ENCODE data around the gene ARHGEF3. TPM values are rescaled to one million over a fixed set of nuclear protein-coding genes. Genes with fewer than 3 reads are reported as not detected.

Gene ARHGEF3
- total RNA-seq, 3 donors from 2014 or later (not counting 1 experiment from before 2014, with no cell fraction given) = 112 to 211 (median 135) TPM

- intact Hi-C loops (cut with micrococcal nuclease) = loop anchor here (10.0 kb wide), 1 partner anchor 886 kb away; no protein-coding TSS in a partner anchor
Observed at GRCh38 chr3:56788521-56788920, 13.2 kb downstream of the ARHGEF3 start.

GRCh38 chr3:56787784-56788256 lies 13.9 kb downstream of the ARHGEF3 start:
- peaks cover 95 to 98% of the 10 kb centered on the region in 2 donors for H3K4me1 Mint-ChIP-seq

More at GRCh38 chr3:56788521-56788920, 13.2 kb downstream of the ARHGEF3 start:
- Histone ChIP-seq H3K4me1 (ENCODE audit: control insufficient read depth, insufficient read depth, low read length) (peaks cover 90% of the 10 kb centered on the region), H3K36me3 (ENCODE audit: control insufficient read depth, insufficient read depth, low read length) (peaks cover 5% of the 10 kb centered on the region), H3K27me3 (ENCODE audit: control insufficient read depth, insufficient read depth, low read length) (no peaks in the 10 kb centered on the region), H3K27ac (ENCODE audit: low read length) (peak overlapping the region; percentile 86), H3K9me3 (ENCODE audit: control insufficient read depth, insufficient read depth, low read length) (no peaks in the 10 kb centered on the region), H3K4me3 (ENCODE audit: low read length) (no peak overlapping the region)
- H3K9me3 Mint-ChIP-seq = no peaks in the 10 kb centered on the region
- H3K4me3 Mint-ChIP-seq = peak overlapping the region; percentile 86
- no peak for ATAC-seq
- H3K4me1 Mint-ChIP-seq = peaks cover 88 to 91% of the 10 kb centered on the region in 2 donors
- peak overlapping the region; percentile 85 to 92 for H3K27ac Mint-ChIP-seq
- no peaks in the 10 kb centered on the region for H3K27me3 Mint-ChIP-seq (ENCODE audit: low read depth in 2 of 2)
- WGBS (ENCODE audit: insufficient coverage) = 39% methylated on average over 2 of the region's 2 CpGs
- DNase-seq = no peak
- TF ChIP-seq CTCF (IDR thresholded peaks at IDR 0.05) = no peak
- no peaks in the 10 kb centered on the region for H3K36me3 Mint-ChIP-seq

GRCh38 chr3:56787258-56787775 lies 14.4 kb downstream of the ARHGEF3 start:
- no peak overlapping the region for H3K4me3 ChIP-seq (ENCODE audit: low read length)
- no peaks in the 10 kb centered on the region for H3K36me3 Mint-ChIP-seq
- DNase-seq = peak in 1 of 2 donors; percentile 43

More at GRCh38 chr3:56787784-56788256, 13.9 kb downstream of the ARHGEF3 start:
- Mint-ChIP-seq H3K9me3 (no peaks in the 10 kb centered on the region), H3K4me3 (peak overlapping the region; percentile 86), H3K36me3 (no peaks in the 10 kb centered on the region), H3K27me3 (ENCODE audit: low read depth in 2 of 2) (no peaks in the 10 kb centered on the region), H3K27ac (peak overlapping the region; percentile 85 to 92)
- ATAC-seq (peak; percentile 5 to 40 (median 11)), DNase-seq (peak in 1 of 2 donors; percentile 69)
- no peak overlapping the region for H3K4me3 ChIP-seq (ENCODE audit: low read length)
- intact Hi-C loops (cut with micrococcal nuclease) = loop anchor here (10.0 kb wide), 1 partner anchor 887 kb away; no protein-coding TSS in a partner anchor
- peaks cover 92% of the 10 kb centered on the region for H3K4me1 ChIP-seq (ENCODE audit: control insufficient read depth, insufficient read depth, low read length)
- WGBS (ENCODE audit: insufficient coverage) = 41% methylated on average over 6 of the region's 6 CpGs
- peaks cover 5% of the 10 kb centered on the region for H3K36me3 ChIP-seq (ENCODE audit: control insufficient read depth, insufficient read depth, low read length)
- peak overlapping the region; percentile 86 for H3K27ac ChIP-seq (ENCODE audit: low read length)
- TF ChIP-seq CTCF (IDR thresholded peaks at IDR 0.05) = no peak
- no peaks in the 10 kb centered on the region for H3K9me3 ChIP-seq (ENCODE audit: control insufficient read depth, insufficient read depth, low read length)
- no peaks in the 10 kb centered on the region for H3K27me3 ChIP-seq (ENCODE audit: control insufficient read depth, insufficient read depth, low read length)

More at GRCh38 chr3:56787258-56787775, 14.4 kb downstream of the ARHGEF3 start:
- Histone ChIP-seq H3K27me3 (ENCODE audit: control insufficient read depth, insufficient read depth, low read length) (no peaks in the 10 kb centered on the region), H3K27ac (ENCODE audit: low read length) (peak overlapping the region; percentile 86), H3K9me3 (ENCODE audit: control insufficient read depth, insufficient read depth, low read length) (no peaks in the 10 kb centered on the region), H3K4me1 (ENCODE audit: control insufficient read depth, insufficient read depth, low read length) (peaks cover 92% of the 10 kb centered on the region), H3K36me3 (ENCODE audit: control insufficient read depth, insufficient read depth, low read length) (peaks cover 5% of the 10 kb centered on the region)
- 68% methylated on average over 6 of the region's 9 CpGs for WGBS (ENCODE audit: insufficient coverage)
- H3K27me3 Mint-ChIP-seq (ENCODE audit: low read depth in 2 of 2) = no peaks in the 10 kb centered on the region
- peak overlapping the region; percentile 85 to 92 for H3K27ac Mint-ChIP-seq
- intact Hi-C loops (cut with micrococcal nuclease) = loop anchor here (10.0 kb wide), 1 partner anchor 887 kb away; no protein-coding TSS in a partner anchor
- TF ChIP-seq CTCF (IDR thresholded peaks at IDR 0.05) = no peak
- peaks cover 97 to 99% of the 10 kb centered on the region in 2 donors for H3K4me1 Mint-ChIP-seq
- ATAC-seq = no peak
- H3K9me3 Mint-ChIP-seq = no peaks in the 10 kb centered on the region
- peak overlapping the region; percentile 86 for H3K4me3 Mint-ChIP-seq

Measured in natural killer cell (primary cell).